ENCODE data around the gene JUP. TPM values are rescaled to one million over a fixed set of nuclear protein-coding genes. Genes with fewer than 3 reads are reported as not detected.
A peak's percentile ranks its signal among the peaks of the same experiment; 100 is the strongest.
"Not testable (repeated sequence)": the region's sequence is repeated elsewhere in the genome, so short reads cannot be mapped to it uniquely, and the experiment has no call there.

The JUP gene
- total RNA-seq = 10 to 100 TPM; 42.9 to 57.7 (median 51.6) TPM

DNA sequence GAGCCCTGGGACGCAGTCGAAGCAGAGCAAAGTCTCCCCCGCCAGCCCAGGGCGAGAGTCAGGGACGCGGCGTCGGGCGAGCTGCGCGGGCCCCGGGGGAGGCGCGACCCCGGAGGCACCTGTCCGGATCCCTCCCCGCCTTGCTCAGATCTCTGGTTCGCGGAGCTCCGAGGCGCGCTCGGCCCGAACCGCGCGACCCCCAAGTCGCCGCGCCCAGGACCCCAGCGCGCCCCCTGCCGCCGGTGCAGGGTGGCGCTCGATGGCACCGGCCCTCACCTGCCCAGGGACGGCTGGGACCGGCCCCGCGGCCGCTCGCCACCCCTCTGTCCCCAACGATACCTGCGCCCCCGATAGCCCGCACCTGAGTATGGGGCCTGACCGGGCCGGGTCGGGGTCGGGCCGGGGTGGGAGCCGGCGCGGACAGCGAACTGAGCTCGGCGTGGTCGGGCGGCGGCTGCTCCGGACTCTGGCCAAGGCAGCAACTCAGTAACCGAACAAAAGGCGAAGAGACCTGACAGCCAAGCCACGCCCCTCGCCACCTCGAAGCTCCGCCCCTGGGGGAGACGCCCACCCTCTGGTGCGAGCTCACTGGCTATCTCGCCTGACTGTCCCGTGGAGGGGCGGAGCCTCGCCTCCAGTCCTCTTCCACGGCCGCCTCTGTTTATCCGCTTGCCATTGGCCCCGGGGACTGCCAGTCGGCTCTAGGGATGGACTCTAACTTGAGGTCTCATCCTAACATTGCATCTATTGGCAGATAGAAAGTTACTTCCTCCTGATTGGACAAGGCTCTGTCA lies at the start of gene JUP:
Gene JUP, minus strand, starts transcription at position 485 of the 794 bp plus-strand sequence. CDS start 14,857 bp downstream, outside the sequence.
- TF ChIP-seq EP300 (IDR thresholded peaks at IDR 0.05) (peak; percentile 68 to 96), POLR2A (IDR thresholded peaks at IDR 0.05) (peak; percentile 79 to 99)
- TF ChIP-seq, protein P1, sequence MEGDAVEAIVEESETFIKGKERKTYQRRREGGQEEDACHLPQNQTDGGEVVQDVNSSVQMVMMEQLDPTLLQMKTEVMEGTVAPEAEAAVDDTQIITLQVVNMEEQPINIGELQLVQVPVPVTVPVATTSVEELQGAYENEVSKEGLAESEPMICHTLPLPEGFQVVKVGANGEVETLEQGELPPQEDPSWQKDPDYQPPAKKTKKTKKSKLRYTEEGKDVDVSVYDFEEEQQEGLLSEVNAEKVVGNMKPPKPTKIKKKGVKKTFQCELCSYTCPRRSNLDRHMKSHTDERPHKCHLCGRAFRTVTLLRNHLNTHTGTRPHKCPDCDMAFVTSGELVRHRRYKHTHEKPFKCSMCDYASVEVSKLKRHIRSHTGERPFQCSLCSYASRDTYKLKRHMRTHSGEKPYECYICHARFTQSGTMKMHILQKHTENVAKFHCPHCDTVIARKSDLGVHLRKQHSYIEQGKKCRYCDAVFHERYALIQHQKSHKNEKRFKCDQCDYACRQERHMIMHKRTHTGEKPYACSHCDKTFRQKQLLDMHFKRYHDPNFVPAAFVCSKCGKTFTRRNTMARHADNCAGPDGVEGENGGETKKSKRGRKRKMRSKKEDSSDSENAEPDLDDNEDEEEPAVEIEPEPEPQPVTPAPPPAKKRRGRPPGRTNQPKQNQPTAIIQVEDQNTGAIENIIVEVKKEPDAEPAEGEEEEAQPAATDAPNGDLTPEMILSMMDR (IDR thresholded peaks at IDR 0.05) = peak; percentile 34 to 83 (median 58)
- Histone ChIP-seq H3K9me3 (no peaks in the 10 kb centered on the region), H3K27me3 (no peaks in the 10 kb centered on the region), H3K4me3 (peak within 1 kb of the TSS; percentile 63 to 87 (median 76)), H3K36me3 (no peaks in the 10 kb centered on the region), H3K4me1 (peaks cover 0 to 51% (median 26%) of the 10 kb centered on the region in 4 donors), H3K27ac (peak within 1 kb of the TSS; percentile 65 to 93 (median 84))
- DNase-seq (ENCODE audit: low spot score in 2 of 2) = peak; percentile 95 to 98
- WGBS, 2 donors = 0 to 1% methylated on average over 20 to 31 of the region's 79 CpGs

DNA sequence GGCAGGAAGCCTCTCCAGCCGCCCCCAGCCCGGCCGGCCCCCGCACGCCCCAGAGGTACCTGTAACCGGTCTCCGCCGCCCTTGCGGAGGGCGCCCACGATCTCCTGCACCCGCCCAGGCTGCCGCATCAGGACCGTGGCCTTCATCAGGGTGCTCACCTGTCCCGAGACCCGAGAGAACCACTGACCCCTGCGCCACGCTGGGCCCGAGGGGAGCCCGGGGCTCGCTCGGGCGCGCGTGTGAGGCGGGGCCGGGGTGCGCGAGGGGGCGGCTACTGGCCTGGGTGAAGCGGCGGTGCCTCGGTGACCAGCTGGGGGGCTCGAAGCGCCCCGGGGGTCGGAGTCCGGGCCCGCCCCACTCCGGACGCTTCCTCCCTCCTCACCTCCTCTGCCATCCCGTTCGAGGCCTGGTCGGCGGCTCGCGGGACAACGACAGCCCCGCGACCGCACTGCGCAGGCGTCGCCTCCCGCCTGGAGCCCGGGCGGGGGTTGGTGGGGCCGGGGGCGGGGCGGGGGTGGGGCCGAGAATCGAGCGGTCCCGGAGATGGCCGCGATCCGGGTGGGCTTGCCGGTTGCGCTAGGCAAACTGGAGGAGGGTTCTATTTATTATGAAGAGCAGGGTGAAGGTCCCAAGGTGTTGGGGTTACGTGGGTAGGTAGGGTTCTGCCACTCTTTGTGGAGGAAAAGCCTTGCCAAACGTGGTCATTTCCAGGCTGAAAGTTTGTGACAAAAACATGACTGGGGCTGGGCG lies 49.5 kb upstream of the JUP start, which contains the start of gene NT5C3B:
Gene NT5C3B, minus strand, starts transcription at position 433 of the 750 bp plus-strand sequence. Its CDS starts 39 bp downstream, at position 394.
- WGBS, 2 donors = 1 to 2% methylated on average over 48 to 54 of the region's 72 CpGs
- H3K36me3 ChIP-seq = peaks cover 0 to 20% (median 0%) of the 10 kb centered on the region in 3 donors
- peak within 1 kb of the TSS; percentile 61 to 87 (median 82) for H3K27ac ChIP-seq
- no peaks in the 10 kb centered on the region for H3K9me3 ChIP-seq
- H3K4me3 ChIP-seq = peak within 1 kb of the TSS; percentile 70 to 97 (median 81)
- peak in 1 of 2 donors; percentile 18 for DNase-seq (ENCODE audit: low spot score in 2 of 2)
- peaks cover 0 to 18% (median 7%) of the 10 kb centered on the region in 4 donors for H3K4me1 ChIP-seq
- TF ChIP-seq EP300 (IDR thresholded peaks at IDR 0.05) (peak in 1 of 2 donors; percentile 50), POLR2A (IDR thresholded peaks at IDR 0.05) (peak in 1 of 2 donors; percentile 41)
- TF ChIP-seq, protein P1 (IDR thresholded peaks at IDR 0.05) = no peak
- H3K27me3 ChIP-seq = no peaks in the 10 kb centered on the region

DNA sequence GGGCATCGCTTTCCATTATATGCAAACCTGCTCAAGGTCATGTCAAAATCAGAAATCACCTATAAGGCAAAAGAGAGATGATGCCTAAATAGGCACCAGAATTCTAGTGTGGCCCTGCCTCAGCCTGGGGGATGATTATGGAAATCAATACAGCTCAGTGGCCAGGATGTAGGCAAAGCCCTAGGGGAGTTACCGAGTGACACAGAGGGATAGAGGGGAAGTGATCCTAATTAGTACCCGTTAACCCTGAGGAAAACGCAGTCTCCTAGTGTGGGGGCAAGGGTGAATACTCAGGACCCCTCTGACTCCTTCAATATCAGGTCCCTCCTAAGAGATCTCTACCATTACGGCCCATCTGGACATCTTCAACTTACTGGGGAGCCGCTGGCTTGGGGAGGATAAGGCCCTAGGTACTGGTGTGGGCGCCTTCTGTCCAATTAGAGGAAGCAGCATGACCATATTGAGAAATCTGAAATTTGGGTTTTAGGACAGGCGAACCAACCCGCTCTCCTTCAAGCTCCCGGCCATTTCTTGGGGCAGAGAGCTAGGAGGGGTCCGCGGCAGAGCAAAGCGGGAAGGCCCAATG lies 48.8 kb upstream of the JUP start:
- TF ChIP-seq, protein P1 (IDR thresholded peaks at IDR 0.05) = no peak
- TF ChIP-seq EP300 (IDR thresholded peaks at IDR 0.05) = no peak
- TF ChIP-seq POLR2A (IDR thresholded peaks at IDR 0.05) = no peak
- no peaks in the 10 kb centered on the region for H3K9me3 ChIP-seq
- 14% methylated on average over 13 of the region's 13 CpGs for WGBS, 2 donors
- peak overlapping the region; percentile 61 to 87 (median 82) for H3K27ac ChIP-seq
- DNase-seq (ENCODE audit: low spot score in 2 of 2) = no peak
- peaks cover 0 to 18% (median 7%) of the 10 kb centered on the region in 4 donors for H3K4me1 ChIP-seq
- H3K36me3 ChIP-seq = peaks cover 0 to 27% (median 0%) of the 10 kb centered on the region in 3 donors
- H3K27me3 ChIP-seq = no peaks in the 10 kb centered on the region
- H3K4me3 ChIP-seq = peak overlapping the region; percentile 70 to 97 (median 81)

DNA sequence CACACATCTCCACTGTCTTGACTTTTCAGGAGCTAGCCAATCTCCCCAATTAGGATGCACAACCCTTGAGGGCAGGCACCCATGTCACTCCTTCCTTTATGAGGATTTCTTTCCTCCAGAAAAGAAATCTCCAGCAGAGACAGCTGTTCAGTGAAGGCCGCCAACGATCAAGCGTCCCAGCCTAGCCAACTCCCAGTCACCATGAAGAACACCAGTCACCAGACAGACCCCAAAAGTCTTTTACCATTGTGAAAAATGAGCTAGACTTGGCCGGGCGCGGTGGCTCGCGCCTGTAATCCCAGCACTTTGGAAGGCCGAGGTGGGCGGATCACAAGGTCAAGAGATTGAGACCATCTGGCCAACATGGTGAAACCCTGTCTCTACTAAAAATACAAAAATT lies 43.5 kb upstream of the JUP start:
- not testable (repeated sequence) for DNase-seq (ENCODE audit: low spot score in 2 of 2); H3K4me3 ChIP-seq; H3K27ac ChIP-seq; H3K27me3 ChIP-seq; H3K9me3 ChIP-seq; H3K4me1 ChIP-seq
- H3K36me3 ChIP-seq = peaks cover 0 to 80% (median 0%) of the 10 kb centered on the region in 3 donors
- 87 to 88% methylated on average over 10 of the region's 10 CpGs for WGBS, 2 donors

DNA sequence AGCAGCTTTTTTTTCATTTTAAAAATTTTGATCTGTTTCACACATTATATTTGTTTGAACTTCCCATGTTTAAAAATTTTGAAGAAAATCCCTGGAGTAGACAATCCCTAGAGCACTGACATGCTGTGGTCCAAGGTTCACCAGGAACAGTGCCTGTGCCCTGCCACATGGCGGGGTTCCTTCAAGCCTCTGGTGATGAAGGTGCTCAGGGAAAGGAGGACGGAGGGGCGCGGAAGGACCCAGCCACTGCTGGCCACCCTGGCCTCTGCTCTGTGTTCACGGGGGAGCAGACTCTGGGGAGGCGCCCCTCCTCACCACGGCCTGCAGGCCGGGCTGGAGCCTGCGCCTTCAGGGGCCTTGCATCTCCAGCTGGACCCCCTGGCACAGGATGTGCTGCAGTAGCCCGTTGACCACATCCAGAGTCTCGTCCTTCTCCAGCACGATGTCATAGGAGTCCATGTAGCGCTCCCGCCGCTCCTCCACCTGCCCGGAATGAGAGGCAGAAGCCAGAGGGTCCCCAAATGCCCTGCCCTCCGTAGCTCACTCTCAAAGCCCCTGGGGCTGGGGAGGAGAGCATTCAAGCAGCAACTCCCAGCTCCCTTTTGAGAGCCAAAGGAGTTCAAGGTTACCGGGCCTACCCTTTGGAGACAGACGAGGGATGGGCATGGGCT lies 38.8 kb upstream of the JUP start:
- 86 to 87% methylated on average over 15 to 19 of the region's 19 CpGs for WGBS, 2 donors
- H3K27ac ChIP-seq = no peak overlapping the region
- no peak overlapping the region for H3K4me3 ChIP-seq
- H3K9me3 ChIP-seq = no peaks in the 10 kb centered on the region
- H3K4me1 ChIP-seq = peaks cover 0 to 13% (median 0%) of the 10 kb centered on the region in 4 donors
- H3K36me3 ChIP-seq = peaks cover 0 to 69% (median 0%) of the 10 kb centered on the region in 3 donors
- no peaks in the 10 kb centered on the region for H3K27me3 ChIP-seq
- no peak for TF ChIP-seq EP300 (IDR thresholded peaks at IDR 0.05)
- TF ChIP-seq POLR2A (IDR thresholded peaks at IDR 0.05) = no peak
- TF ChIP-seq, protein P1 (IDR thresholded peaks at IDR 0.05) = no peak
- no peak for DNase-seq (ENCODE audit: low spot score in 2 of 2)
